Endothelial cell of umbilical vein (primary cell): ENCODE measurements around the gene MROH8. TPM values are rescaled to one million over a fixed set of nuclear protein-coding genes. Genes with fewer than 3 reads are reported as not detected.
A peak's percentile ranks its signal among the peaks of the same experiment; 100 is the strongest.

ENCODE experiments used
- BruUV-seq: library from RNA; stranded (reverse); fragments of 400-500 nt; replicated peaks from 2 replicates; lab custom pipeline; 2021; lab: Mats Ljungman, UMichigan
- CTCF ChIA-PET: fragments of 300-600, 350-600 bp; sonication (Branson Sonifier 250); formaldehyde crosslinking; loops from one replicate; lab custom pipeline; 2021; ENCODE audit warnings: antibody characterized with exemption, inconsistent platforms; lab: Charles Lee
- POLR2A ChIA-PET: fragments of 300-600, 350-600 bp; sonication (Branson Sonifier 250); formaldehyde crosslinking; loops from one replicate; lab custom pipeline; 2021; ENCODE audit warnings: antibody characterized with exemption, inconsistent platforms; lab: Charles Lee
- DNase-seq: peaks from one replicate; pipeline ENCODE4 v3.0.0-alpha.2; 2011; ENCODE audit warnings: low read depth, low spot score
- FAIRE-seq: peaks from 2 replicates; lab custom pipeline; 2011; peaks lifted over from hg19 to GRCh38; lab: Jason Lieb, UNC
- H2AFZ ChIP-seq: 2 replicates; pipeline ENCODE4 v1.6.0; 2012; ENCODE audit warnings: low read depth, low read length, control low read depth, inconsistent platforms
- H3K27ac ChIP-seq: 2 replicates; pipeline ENCODE4 v1.5.1; 2011; ENCODE audit warnings: low read depth, mild to moderate bottlenecking, control low read depth, low read length, moderate library complexity; ENCODE audit not compliant: insufficient read depth
- H3K27me3 ChIP-seq, 2 experiments: 2 replicates each; pipeline versions ENCODE4 v1.6.0 to v1.6.1; 2011; ENCODE audit warnings: low read length in 2 of 2, mixed read lengths in 1 of 2; ENCODE audit not compliant: control insufficient read depth in 2 of 2, insufficient read depth in 2 of 2
- H3K36me3 ChIP-seq, 2 experiments: 2 replicates in 1 of 2; 3 replicates in 1 of 2; pipeline ENCODE4 v1.5.1; 2011; ENCODE audit warnings: low read length in 2 of 2, mild to moderate bottlenecking in 1 of 2, moderate library complexity in 1 of 2; ENCODE audit not compliant: control insufficient read depth in 2 of 2, insufficient read depth in 2 of 2; ENCODE audit errors: extremely low read depth in 1 of 2
- H3K4me1 ChIP-seq: 3 replicates; pipeline ENCODE4 v1.5.1; 2011; ENCODE audit warnings: mild to moderate bottlenecking, low read length; ENCODE audit not compliant: control insufficient read depth, insufficient read depth; ENCODE audit errors: extremely low read depth
- H3K4me2 ChIP-seq: 2 replicates; pipeline ENCODE4 v1.6.1; 2011; ENCODE audit warnings: low read length, control low read depth, mixed read lengths; ENCODE audit not compliant: insufficient read depth
- H3K4me3 ChIP-seq, 3 experiments: fragments of 200-600 bp in 1 of 3; sonication (generic), shearing (Covaris generic) in 1 of 3; replicated peaks in 1 of 3; 2 replicates each; pipeline ENCODE4 v1.5.1; 2011 to 2016; ENCODE audit warnings: control low read depth in 3 of 3, low read length in 3 of 3, mild to moderate bottlenecking in 2 of 3, inconsistent platforms in 1 of 3, low read depth in 1 of 3, moderate library complexity in 1 of 3; ENCODE audit not compliant: insufficient read depth in 1 of 3
- H3K79me2 ChIP-seq: 2 replicates; pipeline ENCODE4 v1.6.0; 2012; ENCODE audit warnings: low read length, inconsistent platforms; ENCODE audit not compliant: control insufficient read depth, insufficient read depth
- H3K9ac ChIP-seq: replicated peaks from 2 replicates; pipeline ENCODE3; 2011; ENCODE audit warnings: low read length, control low read depth; ENCODE audit not compliant: insufficient read depth; ENCODE audit errors: extremely low read depth
- H3K9me1 ChIP-seq: replicated peaks from 3 replicates; pipeline ENCODE4 v1.6.0; 2011; ENCODE audit warnings: mild to moderate bottlenecking, low read length; ENCODE audit not compliant: control insufficient read depth, insufficient read depth; ENCODE audit errors: extremely low read depth
- H3K9me3 ChIP-seq: replicated peaks from 2 replicates; pipeline ENCODE4 v1.5.1; 2012; ENCODE audit warnings: low read length, inconsistent platforms; ENCODE audit not compliant: control insufficient read depth, insufficient read depth
- H4K20me1 ChIP-seq: replicated peaks from 2 replicates; pipeline ENCODE3; 2011; ENCODE audit warnings: mild to moderate bottlenecking, low read length; ENCODE audit not compliant: control insufficient read depth, insufficient read depth; ENCODE audit errors: extremely low read depth
- EZH2 ChIP-seq: IDR thresholded peaks from 2 replicates; pipeline ENCODE4 v1.6.1; 2012; ENCODE audit warnings: borderline replicate concordance, low read depth, mild to moderate bottlenecking, moderate library complexity, low read length, inconsistent platforms; ENCODE audit not compliant: severe bottlenecking
- FOS ChIP-seq: IDR thresholded peaks from 2 replicates; pipeline ENCODE4 v1.6.1; 2011; ENCODE audit warnings: mild to moderate bottlenecking, low read length, moderate library complexity, borderline replicate concordance; ENCODE audit not compliant: insufficient read depth
- GATA2 ChIP-seq: IDR thresholded peaks from 2 replicates; pipeline ENCODE4 v1.7.0; 2011; ENCODE audit warnings: low read depth, mild to moderate bottlenecking, moderate library complexity, mixed read lengths, low read length; ENCODE audit not compliant: insufficient read length, insufficient read depth
- JUN ChIP-seq: IDR thresholded peaks from 2 replicates; pipeline ENCODE4 v1.6.1; 2011; ENCODE audit warnings: borderline replicate concordance, low read depth; ENCODE audit not compliant: insufficient read length, insufficient read depth
- MYC ChIP-seq: IDR thresholded peaks from one replicate; pipeline ENCODE4 v1.6.1; 2011; ENCODE audit warnings: mild to moderate bottlenecking, low read depth, low read length
- POLR2A ChIP-seq: IDR thresholded peaks from 2 replicates; pipeline ENCODE4 v1.6.1; 2012; ENCODE audit warnings: low read depth, mild to moderate bottlenecking, control low read depth, low read length
- POLR2AphosphoS5 ChIP-seq: IDR thresholded peaks from 2 replicates; pipeline ENCODE4 v1.6.1; 2012; ENCODE audit warnings: low read depth, mild to moderate bottlenecking, control low read depth, low read length, moderate library complexity; ENCODE audit not compliant: insufficient read depth
- dilution Hi-C: fragments of 300-500 bp; cut with MboI; formaldehyde crosslinking; loops from one replicate; pipeline ENCODE4 v1.15.0; 2019; ENCODE audit warnings: low sequenced_read_pairs; ENCODE audit not compliant: extremely low pct_ligation_motif_present
- intact Hi-C: fragments of 100-400 bp; cut with micrococcal nuclease; formaldehyde crosslinking; loops from one replicate; pipeline ENCODE4 v1.10.0; 2022
- polyA plus RNA-seq, 4 experiments: library from polyadenylated mRNA; depleted of rRNA in 3 of 4; stranded (reverse) in 3 of 4; unstranded in 1 of 4; fragments of >200 nt; gene quantifications; 2 replicates each; pipeline versions ENCODE4 v1.2.1 to v1.2.3, GENCODE V29; 2011 to 2012; ENCODE audit warnings: missing spikeins in 1 of 4
- total RNA-seq: library from RNA; stranded (reverse); gene quantifications from 2 replicates; pipeline ENCODE4 v1.2.3, GENCODE V29; 2021
- TF ChIP-seq, protein P1 (sequence below): IDR thresholded peaks from 2 replicates; pipeline ENCODE4 v1.6.1; 2011; ENCODE audit not compliant: insufficient read depth, insufficient read length
- TF ChIP-seq, protein P2 (sequence below), 2 donors: IDR thresholded peaks; 1 replicate in 1 of 2; 2 replicates in 1 of 2; pipeline ENCODE4 v1.5.1; 2011; ENCODE audit warnings: low read length in 2 of 2, mild to moderate bottlenecking in 2 of 2, moderate library complexity in 2 of 2, control low read depth in 1 of 2, inconsistent platforms in 1 of 2, low read depth in 1 of 2; ENCODE audit not compliant: insufficient read depth in 1 of 2; ENCODE audit errors: extremely low read depth in 1 of 2

MROH8 gene
- total and polyA plus RNA-seq, 2 donors (not counting 3 experiments of a cell fraction or from before 2014, with no cell fraction given), result 1.3 to 1.5 TPM

DNA sequence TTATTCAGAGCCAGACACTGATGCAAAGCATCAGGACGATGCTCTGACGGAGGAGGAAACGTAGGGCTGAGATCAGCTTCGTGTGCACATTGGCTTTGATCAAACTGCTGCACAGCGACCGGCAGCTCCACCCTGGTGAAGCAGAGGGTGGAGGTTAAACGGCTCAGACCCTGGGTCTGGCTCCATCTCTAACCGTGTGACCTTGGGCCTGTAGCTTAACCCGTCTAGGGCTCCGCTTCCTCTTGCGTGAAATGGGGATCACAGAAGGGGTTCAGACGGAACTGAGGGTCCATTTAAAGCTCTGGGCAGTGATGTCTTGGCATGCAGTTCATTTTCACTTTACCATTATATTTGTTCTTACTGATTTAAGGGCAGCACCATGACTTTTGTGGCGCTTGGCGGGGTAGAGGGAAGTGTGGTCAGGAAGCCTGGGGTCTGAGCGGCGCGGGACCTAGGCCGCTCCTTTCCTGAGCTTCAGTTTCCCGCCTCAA is 84.2 kb downstream of the MROH8 start:
- no peak for TF ChIP-seq JUN
- TF ChIP-seq, protein P1, sequence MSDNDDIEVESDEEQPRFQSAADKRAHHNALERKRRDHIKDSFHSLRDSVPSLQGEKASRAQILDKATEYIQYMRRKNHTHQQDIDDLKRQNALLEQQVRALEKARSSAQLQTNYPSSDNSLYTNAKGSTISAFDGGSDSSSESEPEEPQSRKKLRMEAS, result no peak
- TF ChIP-seq, protein P2, sequence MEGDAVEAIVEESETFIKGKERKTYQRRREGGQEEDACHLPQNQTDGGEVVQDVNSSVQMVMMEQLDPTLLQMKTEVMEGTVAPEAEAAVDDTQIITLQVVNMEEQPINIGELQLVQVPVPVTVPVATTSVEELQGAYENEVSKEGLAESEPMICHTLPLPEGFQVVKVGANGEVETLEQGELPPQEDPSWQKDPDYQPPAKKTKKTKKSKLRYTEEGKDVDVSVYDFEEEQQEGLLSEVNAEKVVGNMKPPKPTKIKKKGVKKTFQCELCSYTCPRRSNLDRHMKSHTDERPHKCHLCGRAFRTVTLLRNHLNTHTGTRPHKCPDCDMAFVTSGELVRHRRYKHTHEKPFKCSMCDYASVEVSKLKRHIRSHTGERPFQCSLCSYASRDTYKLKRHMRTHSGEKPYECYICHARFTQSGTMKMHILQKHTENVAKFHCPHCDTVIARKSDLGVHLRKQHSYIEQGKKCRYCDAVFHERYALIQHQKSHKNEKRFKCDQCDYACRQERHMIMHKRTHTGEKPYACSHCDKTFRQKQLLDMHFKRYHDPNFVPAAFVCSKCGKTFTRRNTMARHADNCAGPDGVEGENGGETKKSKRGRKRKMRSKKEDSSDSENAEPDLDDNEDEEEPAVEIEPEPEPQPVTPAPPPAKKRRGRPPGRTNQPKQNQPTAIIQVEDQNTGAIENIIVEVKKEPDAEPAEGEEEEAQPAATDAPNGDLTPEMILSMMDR (IDR thresholded peaks at IDR 0.05; ENCODE audit: extremely low read depth in 1 of 2, insufficient read depth in 1 of 2, low read depth in 1 of 2, low read length in 2 of 2), result no peak
- no peak for TF ChIP-seq EZH2
- no peak for TF ChIP-seq GATA2
- TF ChIP-seq MYC, result no peak
- TF ChIP-seq POLR2A, result no peak
- no peak for TF ChIP-seq FOS
- no peak for TF ChIP-seq POLR2AphosphoS5
- Histone ChIP-seq H3K9ac (peak overlapping the region; percentile 85), H3K9me1 (no peaks in the 10 kb centered on the region), H3K27me3 (no peaks in the 10 kb centered on the region), H4K20me1 (no peaks in the 10 kb centered on the region), H3K27ac (peak overlapping the region; percentile 73), H3K36me3 (peaks cover 0 to 2% of the 10 kb centered on the region in 2 experiments), H3K4me3 (peak overlapping the region; percentile 29 to 70 (median 69)), H2AFZ (peak overlapping the region; percentile 83), H3K4me1 (peaks cover 11% of the 10 kb centered on the region), H3K9me3 (no peaks in the 10 kb centered on the region), H3K79me2 (peaks cover 40% of the 10 kb centered on the region), H3K4me2 (peak overlapping the region; percentile 49)
- DNase-seq, result no peak
- intact Hi-C loops (loop anchor here (10.0 kb wide), 1 partner anchor 80 kb away; the partner anchor contains the start of genes MROH8 and RPN2), dilution Hi-C loops (no loop called here)
- TSS peak; percentile 41 for BruUV-seq
- FAIRE-seq, result peak; percentile 67
- POLR2A ChIA-PET, result interaction anchor here (0.6 kb wide), 1 partner anchor 35 kb away, joined by 3 read pairs; no protein-coding TSS in a partner anchor
- CTCF ChIA-PET, result interaction anchor here (0.8 to 1.5 kb wide), 7 partner anchors 9 to 100 kb away, joined by 3 to 6 read pairs (median 3); partner anchors contain the start of genes MROH8 and RPN2
